K562 (cell line): ENCODE results near the gene TESK2. TPM values are rescaled to one million over a fixed set of nuclear protein-coding genes. Genes with fewer than 3 reads are reported as not detected.
A peak's percentile ranks its signal among the peaks of the same experiment; 100 is the strongest.

Experiments
- ATAC-seq: fragments of 200-7000 bp; cut with Tn5 transposase; 3 replicates; pipeline ENCODE4 v1.9.1; 2020; ENCODE audit warnings: moderate library complexity
- BruUV-seq: library from RNA; stranded (reverse); fragments of 400-500 nt; replicated peaks from 2 replicates; lab custom pipeline; 2021; lab: Mats Ljungman, UMichigan
- CTCF ChIA-PET: fragments of 300-600 bp; formaldehyde crosslinking; extraction: SDS; loops from one replicate; lab custom pipeline; 2021; ENCODE audit warnings: low intra/inter-chr PET ratio; lab: Yijun Ruan, JAX
- POLR2A ChIA-PET: fragments of 300-600, 350-650 bp; sonication (Branson Sonifier 250); formaldehyde crosslinking; extraction: SDS; loops from one replicate; lab custom pipeline; 2021; ENCODE audit warnings: antibody characterized with exemption, inconsistent platforms; lab: Yijun Ruan, JAX
- DNase-seq, 4 experiments: peaks; one replicate each; pipeline versions ENCODE4 v3.0.0 to v3.0.0-alpha.2; 2011 to 2018; ENCODE audit warnings: low spot score in 3 of 4, mixed read lengths in 3 of 4; ENCODE audit errors: extremely low read depth in 1 of 4
- FAIRE-seq: peaks from 2 replicates; lab custom pipeline; 2011; peaks lifted over from hg19 to GRCh38; lab: Jason Lieb, UNC
- H2AFZ ChIP-seq: 2 replicates; pipeline ENCODE4 v1.6.0; 2011; ENCODE audit warnings: low read depth, low read length, control low read depth, inconsistent platforms
- H3K27ac ChIP-seq: fragments of 200-600 bp; 3 replicates; pipeline ENCODE4 v1.8.0; 2011; ENCODE audit warnings: low read depth, mild to moderate bottlenecking, control low read depth, inconsistent platforms, low read length, moderate library complexity, mixed read lengths; ENCODE audit errors: extremely low read depth
- H3K27me3 ChIP-seq, 2 experiments: fragments of 300-600 bp in 1 of 2; 2 replicates in 1 of 2; 3 replicates in 1 of 2; pipeline versions ENCODE4 v1.6.0 to v1.8.0; 2011; ENCODE audit warnings: inconsistent platforms in 2 of 2, low read length in 2 of 2, mild to moderate bottlenecking in 1 of 2, mixed read lengths in 1 of 2, moderate library complexity in 1 of 2; ENCODE audit not compliant: control insufficient read depth in 2 of 2, insufficient read depth in 2 of 2
- H3K36me3 ChIP-seq: fragments of 300-600 bp; 3 replicates; pipeline ENCODE4 v1.8.0; 2011; ENCODE audit warnings: mild to moderate bottlenecking, low read length, inconsistent platforms; ENCODE audit not compliant: control insufficient read depth, insufficient read depth
- H3K4me1 ChIP-seq, 2 experiments: fragments of 200-600 bp in 1 of 2; replicated peaks in 1 of 2; 2 replicates in 1 of 2; 3 replicates in 1 of 2; pipeline versions ENCODE4 v1.5.1 to v1.8.0; 2011; ENCODE audit warnings: inconsistent platforms in 2 of 2, low read length in 2 of 2, mild to moderate bottlenecking in 1 of 2, mixed read lengths in 1 of 2, moderate library complexity in 1 of 2; ENCODE audit not compliant: control insufficient read depth in 2 of 2, insufficient read depth in 2 of 2
- H3K4me2 ChIP-seq: 2 replicates; pipeline ENCODE4 v1.6.1; 2011; ENCODE audit warnings: low read length, control low read depth, inconsistent platforms, mixed read lengths; ENCODE audit not compliant: insufficient read depth
- H3K4me3 ChIP-seq: fragments of 200-600 bp; sonication (generic), shearing (Covaris generic); 2 replicates; pipeline ENCODE4 v1.5.1; 2016; ENCODE audit warnings: control low read depth, inconsistent platforms
- H3K79me2 ChIP-seq: fragments of 200-600 bp; 3 replicates; pipeline ENCODE4 v1.8.0; 2011; ENCODE audit warnings: low read length, inconsistent platforms; ENCODE audit not compliant: control insufficient read depth, insufficient read depth
- H3K9ac ChIP-seq, 2 experiments: 2 replicates each; pipeline versions ENCODE4 v1.6.0 to v1.6.1; 2011; ENCODE audit warnings: low read depth in 2 of 2, low read length in 2 of 2, control low read depth in 1 of 2, inconsistent platforms in 1 of 2, mild to moderate bottlenecking in 1 of 2, mixed read lengths in 1 of 2; ENCODE audit not compliant: insufficient read depth in 1 of 2
- H3K9me1 ChIP-seq: one replicate; pipeline ENCODE4 v1.6.0; 2011; ENCODE audit warnings: inconsistent platforms, mild to moderate bottlenecking, low read length, moderate library complexity; ENCODE audit not compliant: control insufficient read depth, insufficient read depth
- H3K9me3 ChIP-seq: replicated peaks from 2 replicates; pipeline ENCODE4 v1.5.1; 2011; ENCODE audit warnings: low read depth, low read length, inconsistent platforms; ENCODE audit not compliant: control insufficient read depth, insufficient read depth
- H4K20me1 ChIP-seq: replicated peaks from 2 replicates; pipeline ENCODE4 v1.6.1; 2011; ENCODE audit warnings: low read length, inconsistent platforms, mixed read lengths; ENCODE audit not compliant: control insufficient read depth, insufficient read depth
- GTF2E2 ChIP-seq: fragments of 200-800 bp; sonication (Bioruptor generic); IDR thresholded peaks from 2 replicates; pipeline ENCODE4 v1.6.1; 2016; ENCODE audit warnings: missing genetic modification characterization, missing compliant biosample characterization
- L3MBTL2 ChIP-seq: fragments of 450-650 bp; IDR thresholded peaks from 2 replicates; pipeline ENCODE4 v1.6.1; 2016; ENCODE audit warnings: mild to moderate bottlenecking, moderate library complexity
- MYNN ChIP-seq, 2 experiments: sonication (generic); formaldehyde crosslinking in 1 of 2; IDR thresholded peaks; 2 replicates each; pipeline versions ENCODE4 v1.5.0 to v1.6.1; 2016 to 2020; ENCODE audit warnings: antibody characterized with exemption in 1 of 2, missing genetic modification reagents in 1 of 2
- NCOA4 ChIP-seq: fragments of 450-650 bp; IDR thresholded peaks from 2 replicates; pipeline ENCODE4 v1.6.1; 2018; ENCODE audit warnings: mild to moderate bottlenecking; ENCODE audit not compliant: partially characterized antibody
- RAD51 ChIP-seq: fragments of 450-650 bp; IDR thresholded peaks from 2 replicates; pipeline ENCODE4 v1.7.1; 2016; ENCODE audit warnings: low read depth, mild to moderate bottlenecking, borderline replicate concordance
- ZNF766 ChIP-seq: fragments of 200-800 bp; sonication (Bioruptor generic); conservative IDR thresholded peaks from 2 replicates; pipeline ENCODE4 v1.6.1; 2016; ENCODE audit warnings: missing genetic modification characterization, missing compliant biosample characterization
- WGBS: fragments of 100-300 bp; shearing (Covaris generic); methylation state at CpG from one replicate; pipeline ENCODE4 v1.1.6; 2016; ENCODE audit warnings: low coverage, mixed read lengths; ENCODE audit not compliant: insufficient coverage; ENCODE audit errors: missing lambda C conversion rate; 5-methylcytosine and 5-hydroxymethylcytosine counted together
- in situ Hi-C: fragments of 300-500 bp; cut with MboI; formaldehyde crosslinking; loops from 4 replicates; pipeline ENCODE4 v1.15.0; 2018; ENCODE audit warnings: inconsistent platforms, mixed read lengths
- intact Hi-C: fragments of 100-400 bp; cut with micrococcal nuclease; formaldehyde crosslinking; loops from 2 replicates; pipeline ENCODE4 v1.14.2; 2022
- polyA plus RNA-seq, 8 experiments: library from polyadenylated mRNA; depleted of rRNA in 4 of 8; stranded (reverse) in 5 of 8; unstranded in 3 of 8; fragments of >200 nt; fragmentation: Nextera tagmentation in 2 of 8; fragmentation: Illumina TruSeq in 1 of 8; extraction: Ambion mirVana in 2 of 8; extraction: Trizol in 1 of 8; gene quantifications; 2 replicates each; pipeline versions ENCODE4 v1.2.1 to v1.2.3, GENCODE V29; 2011 to 2014; ENCODE audit warnings: inconsistent platforms in 1 of 8, missing spikeins in 1 of 8
- total RNA-seq, 7 experiments: library from RNA; depleted of rRNA in 6 of 7; stranded (reverse); fragments of >200 nt in 6 of 7; fragmentation: Illumina TruSeq in 2 of 7; extraction: Trizol in 2 of 7; gene quantifications; 2 replicates each; pipeline versions ENCODE4 v1.2.1 to v1.2.3, GENCODE V29; 2011 to 2021; ENCODE audit warnings: low replicate concordance in 1 of 7
- TF ChIP-seq, protein P1 (sequence below): fragments of 450-650 bp; IDR thresholded peaks from 2 replicates; pipeline ENCODE4 v1.6.1; 2016; ENCODE audit warnings: mild to moderate bottlenecking, moderate library complexity
- TF ChIP-seq, protein P2 (sequence below): fragments of 200-800 bp; sonication (Bioruptor generic); IDR thresholded peaks from 2 replicates; pipeline ENCODE4 v1.6.1; 2017; ENCODE audit warnings: missing genetic modification characterization, missing compliant biosample characterization

Gene TESK2
- total and polyA plus RNA-seq, 9 of the 15 experiments (the other 6 are each of a cell fraction or from before 2014, with no cell fraction given) = 1.6 to 5.3 (median 3.7) TPM

DNA sequence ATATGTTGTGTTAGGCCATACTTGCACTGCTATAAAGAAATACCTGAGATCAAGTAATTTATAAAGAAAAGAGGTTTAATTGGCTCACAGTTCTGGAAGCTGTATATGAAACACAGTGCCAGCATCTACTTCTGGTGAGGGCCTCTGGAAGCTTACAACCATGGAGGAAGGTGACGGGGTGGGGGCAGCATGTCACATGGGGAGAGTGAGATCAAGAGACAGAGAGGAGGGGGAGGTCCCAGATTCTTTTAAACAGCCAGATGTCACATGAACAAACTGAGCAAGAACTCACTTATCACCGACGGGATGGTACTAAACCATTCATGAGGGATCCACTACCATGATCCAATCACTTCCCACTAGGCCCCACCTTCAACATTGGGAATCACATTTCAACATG lies 42.6 kb downstream of the TESK2 start:
- Histone ChIP-seq H3K4me2 (no peak overlapping the region), H3K36me3 (no peaks in the 10 kb centered on the region), H3K79me2 (no peaks in the 10 kb centered on the region), H3K4me3 (no peak overlapping the region), H3K9me3 (no peaks in the 10 kb centered on the region), H3K9ac (no peak overlapping the region), H3K27me3 (no peaks in the 10 kb centered on the region; a peak in 1 of 5 replicates), H3K9me1 (no peaks in the 10 kb centered on the region), H3K4me1 (peaks cover 0 to 29% of the 10 kb centered on the region in 2 experiments; a peak in 3 of 5 replicates), H3K27ac (no peak overlapping the region), H2AFZ (peak overlapping the region; percentile 61), H4K20me1 (no peaks in the 10 kb centered on the region)
- no peak for FAIRE-seq
- TF ChIP-seq RAD51 = peak; percentile 50; the same call in 1 of the 2 replicates
- no peak for TF ChIP-seq NCOA4
- TF ChIP-seq, protein P1, sequence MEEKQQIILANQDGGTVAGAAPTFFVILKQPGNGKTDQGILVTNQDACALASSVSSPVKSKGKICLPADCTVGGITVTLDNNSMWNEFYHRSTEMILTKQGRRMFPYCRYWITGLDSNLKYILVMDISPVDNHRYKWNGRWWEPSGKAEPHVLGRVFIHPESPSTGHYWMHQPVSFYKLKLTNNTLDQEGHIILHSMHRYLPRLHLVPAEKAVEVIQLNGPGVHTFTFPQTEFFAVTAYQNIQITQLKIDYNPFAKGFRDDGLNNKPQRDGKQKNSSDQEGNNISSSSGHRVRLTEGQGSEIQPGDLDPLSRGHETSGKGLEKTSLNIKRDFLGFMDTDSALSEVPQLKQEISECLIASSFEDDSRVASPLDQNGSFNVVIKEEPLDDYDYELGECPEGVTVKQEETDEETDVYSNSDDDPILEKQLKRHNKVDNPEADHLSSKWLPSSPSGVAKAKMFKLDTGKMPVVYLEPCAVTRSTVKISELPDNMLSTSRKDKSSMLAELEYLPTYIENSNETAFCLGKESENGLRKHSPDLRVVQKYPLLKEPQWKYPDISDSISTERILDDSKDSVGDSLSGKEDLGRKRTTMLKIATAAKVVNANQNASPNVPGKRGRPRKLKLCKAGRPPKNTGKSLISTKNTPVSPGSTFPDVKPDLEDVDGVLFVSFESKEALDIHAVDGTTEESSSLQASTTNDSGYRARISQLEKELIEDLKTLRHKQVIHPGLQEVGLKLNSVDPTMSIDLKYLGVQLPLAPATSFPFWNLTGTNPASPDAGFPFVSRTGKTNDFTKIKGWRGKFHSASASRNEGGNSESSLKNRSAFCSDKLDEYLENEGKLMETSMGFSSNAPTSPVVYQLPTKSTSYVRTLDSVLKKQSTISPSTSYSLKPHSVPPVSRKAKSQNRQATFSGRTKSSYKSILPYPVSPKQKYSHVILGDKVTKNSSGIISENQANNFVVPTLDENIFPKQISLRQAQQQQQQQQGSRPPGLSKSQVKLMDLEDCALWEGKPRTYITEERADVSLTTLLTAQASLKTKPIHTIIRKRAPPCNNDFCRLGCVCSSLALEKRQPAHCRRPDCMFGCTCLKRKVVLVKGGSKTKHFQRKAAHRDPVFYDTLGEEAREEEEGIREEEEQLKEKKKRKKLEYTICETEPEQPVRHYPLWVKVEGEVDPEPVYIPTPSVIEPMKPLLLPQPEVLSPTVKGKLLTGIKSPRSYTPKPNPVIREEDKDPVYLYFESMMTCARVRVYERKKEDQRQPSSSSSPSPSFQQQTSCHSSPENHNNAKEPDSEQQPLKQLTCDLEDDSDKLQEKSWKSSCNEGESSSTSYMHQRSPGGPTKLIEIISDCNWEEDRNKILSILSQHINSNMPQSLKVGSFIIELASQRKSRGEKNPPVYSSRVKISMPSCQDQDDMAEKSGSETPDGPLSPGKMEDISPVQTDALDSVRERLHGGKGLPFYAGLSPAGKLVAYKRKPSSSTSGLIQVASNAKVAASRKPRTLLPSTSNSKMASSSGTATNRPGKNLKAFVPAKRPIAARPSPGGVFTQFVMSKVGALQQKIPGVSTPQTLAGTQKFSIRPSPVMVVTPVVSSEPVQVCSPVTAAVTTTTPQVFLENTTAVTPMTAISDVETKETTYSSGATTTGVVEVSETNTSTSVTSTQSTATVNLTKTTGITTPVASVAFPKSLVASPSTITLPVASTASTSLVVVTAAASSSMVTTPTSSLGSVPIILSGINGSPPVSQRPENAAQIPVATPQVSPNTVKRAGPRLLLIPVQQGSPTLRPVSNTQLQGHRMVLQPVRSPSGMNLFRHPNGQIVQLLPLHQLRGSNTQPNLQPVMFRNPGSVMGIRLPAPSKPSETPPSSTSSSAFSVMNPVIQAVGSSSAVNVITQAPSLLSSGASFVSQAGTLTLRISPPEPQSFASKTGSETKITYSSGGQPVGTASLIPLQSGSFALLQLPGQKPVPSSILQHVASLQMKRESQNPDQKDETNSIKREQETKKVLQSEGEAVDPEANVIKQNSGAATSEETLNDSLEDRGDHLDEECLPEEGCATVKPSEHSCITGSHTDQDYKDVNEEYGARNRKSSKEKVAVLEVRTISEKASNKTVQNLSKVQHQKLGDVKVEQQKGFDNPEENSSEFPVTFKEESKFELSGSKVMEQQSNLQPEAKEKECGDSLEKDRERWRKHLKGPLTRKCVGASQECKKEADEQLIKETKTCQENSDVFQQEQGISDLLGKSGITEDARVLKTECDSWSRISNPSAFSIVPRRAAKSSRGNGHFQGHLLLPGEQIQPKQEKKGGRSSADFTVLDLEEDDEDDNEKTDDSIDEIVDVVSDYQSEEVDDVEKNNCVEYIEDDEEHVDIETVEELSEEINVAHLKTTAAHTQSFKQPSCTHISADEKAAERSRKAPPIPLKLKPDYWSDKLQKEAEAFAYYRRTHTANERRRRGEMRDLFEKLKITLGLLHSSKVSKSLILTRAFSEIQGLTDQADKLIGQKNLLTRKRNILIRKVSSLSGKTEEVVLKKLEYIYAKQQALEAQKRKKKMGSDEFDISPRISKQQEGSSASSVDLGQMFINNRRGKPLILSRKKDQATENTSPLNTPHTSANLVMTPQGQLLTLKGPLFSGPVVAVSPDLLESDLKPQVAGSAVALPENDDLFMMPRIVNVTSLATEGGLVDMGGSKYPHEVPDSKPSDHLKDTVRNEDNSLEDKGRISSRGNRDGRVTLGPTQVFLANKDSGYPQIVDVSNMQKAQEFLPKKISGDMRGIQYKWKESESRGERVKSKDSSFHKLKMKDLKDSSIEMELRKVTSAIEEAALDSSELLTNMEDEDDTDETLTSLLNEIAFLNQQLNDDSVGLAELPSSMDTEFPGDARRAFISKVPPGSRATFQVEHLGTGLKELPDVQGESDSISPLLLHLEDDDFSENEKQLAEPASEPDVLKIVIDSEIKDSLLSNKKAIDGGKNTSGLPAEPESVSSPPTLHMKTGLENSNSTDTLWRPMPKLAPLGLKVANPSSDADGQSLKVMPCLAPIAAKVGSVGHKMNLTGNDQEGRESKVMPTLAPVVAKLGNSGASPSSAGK = no peak
- 0 out of 2 replicates have a peak, but pooled peaks have one; percentile 48 for TF ChIP-seq L3MBTL2
- no peak for TF ChIP-seq MYNN (IDR thresholded peaks at IDR 0.05)
- no peak for TF ChIP-seq MYNN (CRISPR knock-in tag; IDR thresholded peaks at IDR 0.05)
- TF ChIP-seq GTF2E2 (tag) = no peak
- TF ChIP-seq ZNF766 (CRISPR knock-in tag) = 0 out of 2 replicates have a peak, but pooled peaks have one; percentile 69
- TF ChIP-seq, protein P2, sequence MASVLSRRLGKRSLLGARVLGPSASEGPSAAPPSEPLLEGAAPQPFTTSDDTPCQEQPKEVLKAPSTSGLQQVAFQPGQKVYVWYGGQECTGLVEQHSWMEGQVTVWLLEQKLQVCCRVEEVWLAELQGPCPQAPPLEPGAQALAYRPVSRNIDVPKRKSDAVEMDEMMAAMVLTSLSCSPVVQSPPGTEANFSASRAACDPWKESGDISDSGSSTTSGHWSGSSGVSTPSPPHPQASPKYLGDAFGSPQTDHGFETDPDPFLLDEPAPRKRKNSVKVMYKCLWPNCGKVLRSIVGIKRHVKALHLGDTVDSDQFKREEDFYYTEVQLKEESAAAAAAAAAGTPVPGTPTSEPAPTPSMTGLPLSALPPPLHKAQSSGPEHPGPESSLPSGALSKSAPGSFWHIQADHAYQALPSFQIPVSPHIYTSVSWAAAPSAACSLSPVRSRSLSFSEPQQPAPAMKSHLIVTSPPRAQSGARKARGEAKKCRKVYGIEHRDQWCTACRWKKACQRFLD (CRISPR knock-in tag) = no peak
- CTCF ChIA-PET = no interaction called here
- ATAC-seq = peak; percentile 36; the same call in 2 of the 3 replicates
- WGBS = 41% methylated on average over 3 of the region's 3 CpGs
- in situ Hi-C loops (no loop called here), intact Hi-C loops (no loop called here)
- DNase-seq = peak in 1 of 4 experiments; percentile 47
- no TSS peak for BruUV-seq
- POLR2A ChIA-PET = interaction anchor here (0.6 kb wide), 1 partner anchor 24 kb away, joined by 4 read pairs; no protein-coding TSS in a partner anchor
